Esophagus (tissue), 2 donors: ENCODE results near the gene CCDC141. TPM values are rescaled to one million over a fixed set of nuclear protein-coding genes. Genes with fewer than 3 reads are reported as not detected.

Experiments used
- H3K27ac ChIP-seq, 2 donors: one replicate each; pipeline ENCODE4 v1.5.1; 2013; ENCODE audit warnings: low read depth in 2 of 2, mild to moderate bottlenecking in 2 of 2, inconsistent platforms in 1 of 2, low read length in 1 of 2, moderate library complexity in 1 of 2
- H3K27me3 ChIP-seq, 2 donors: one replicate each; pipeline ENCODE4 v1.6.1; 2013; ENCODE audit warnings: low read length in 2 of 2, control low read depth in 1 of 2, mild to moderate bottlenecking in 1 of 2; ENCODE audit not compliant: insufficient read depth in 2 of 2, control insufficient read depth in 1 of 2
- H3K36me3 ChIP-seq, 2 donors: one replicate each; pipeline ENCODE4 v1.6.1; 2013; ENCODE audit warnings: low read length in 1 of 2; ENCODE audit not compliant: control insufficient read depth in 2 of 2, insufficient read depth in 2 of 2
- H3K4me1 ChIP-seq, 2 donors: one replicate each; pipeline ENCODE4 v1.6.1; 2013; ENCODE audit warnings: low read length in 1 of 2; ENCODE audit not compliant: control insufficient read depth in 2 of 2, insufficient read depth in 2 of 2
- H3K4me3 ChIP-seq, 2 donors: one replicate each; pipeline ENCODE4 v1.5.1; 2013; ENCODE audit warnings: low read length in 2 of 2, mild to moderate bottlenecking in 2 of 2, low read depth in 1 of 2, moderate library complexity in 1 of 2
- H3K9me3 ChIP-seq, 2 donors: one replicate each; pipeline ENCODE4 v1.6.1; 2013; ENCODE audit warnings: mild to moderate bottlenecking in 2 of 2, low read depth in 1 of 2, low read length in 1 of 2, moderate library complexity in 1 of 2; ENCODE audit not compliant: control insufficient read depth in 2 of 2, insufficient read depth in 1 of 2
- WGBS, 2 donors: extraction: QIAGEN DNeasy Blood & Tissue Kit; methylation state at CpG; one replicate each; pipeline ENCODE4 v1.1.7; 2013; 5-methylcytosine and 5-hydroxymethylcytosine counted together
- polyA plus RNA-seq, 2 donors: library from polyadenylated mRNA; stranded (reverse); fragments of 200-250 nt; gene quantifications; one replicate each; pipeline ENCODE4 v1.2.3, GENCODE V29; 2013
- donor health status: healthy with polysubstance abuse.
- donor health status: Bipolar disorder and iron deficiency.

Gene CCDC141
- polyA plus RNA-seq, 2 donors: 0.01 to 0.06 TPM

DNA sequence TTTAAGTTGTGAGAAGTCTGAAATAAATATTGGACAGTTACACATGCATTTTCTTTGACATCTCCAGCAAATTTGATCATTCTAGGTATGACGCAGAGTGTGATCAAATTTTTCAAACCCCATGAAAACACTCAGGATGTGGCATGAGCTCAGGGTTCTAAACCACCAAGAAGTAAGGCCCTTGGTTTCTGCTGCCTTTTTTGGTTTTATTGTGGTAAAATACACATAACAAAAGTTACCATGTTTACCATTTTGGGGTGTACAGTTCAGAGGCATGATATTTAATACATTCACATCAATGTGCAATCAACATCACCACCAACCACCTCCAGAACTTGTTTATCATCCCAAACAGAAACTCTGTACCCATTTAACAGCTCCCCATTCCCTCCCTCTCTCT is 178.4 kb downstream of the CCDC141 start:
- Histone ChIP-seq H3K4me1 (no peaks in the 10 kb centered on the region), H3K4me3 (no peak overlapping the region), H3K27me3 (no peaks in the 10 kb centered on the region), H3K9me3 (no peaks in the 10 kb centered on the region), H3K36me3 (no peaks in the 10 kb centered on the region), H3K27ac (no peak overlapping the region)
- 82 to 86% methylated on average over 1 of the region's 1 CpG for WGBS, 2 donors

DNA sequence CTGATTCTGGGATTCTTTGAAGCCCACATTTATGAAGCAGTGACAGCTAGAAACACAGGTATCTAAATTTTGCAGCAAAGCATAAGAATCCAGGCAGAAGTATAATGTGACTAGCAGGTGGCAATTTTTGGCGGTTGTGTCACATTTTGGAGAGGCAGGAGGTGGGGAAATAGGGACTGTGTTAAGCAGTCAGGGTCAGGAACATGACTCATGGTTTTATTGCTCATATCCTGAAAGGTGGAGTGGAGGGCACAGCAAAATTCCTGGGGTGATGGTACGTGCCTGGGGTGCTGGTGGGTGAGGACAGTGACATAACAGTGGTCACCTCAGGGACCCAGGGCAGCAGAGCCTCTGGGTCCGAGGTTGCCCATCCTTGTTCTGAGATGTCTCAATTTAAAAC is 179.2 kb downstream of the CCDC141 start:
- Histone ChIP-seq H3K36me3 (no peaks in the 10 kb centered on the region), H3K9me3 (no peaks in the 10 kb centered on the region), H3K4me3 (no peak overlapping the region), H3K27ac (no peak overlapping the region), H3K27me3 (no peaks in the 10 kb centered on the region), H3K4me1 (no peaks in the 10 kb centered on the region)
- WGBS, 2 donors: 65 to 69% methylated on average over 3 of the region's 3 CpGs

DNA sequence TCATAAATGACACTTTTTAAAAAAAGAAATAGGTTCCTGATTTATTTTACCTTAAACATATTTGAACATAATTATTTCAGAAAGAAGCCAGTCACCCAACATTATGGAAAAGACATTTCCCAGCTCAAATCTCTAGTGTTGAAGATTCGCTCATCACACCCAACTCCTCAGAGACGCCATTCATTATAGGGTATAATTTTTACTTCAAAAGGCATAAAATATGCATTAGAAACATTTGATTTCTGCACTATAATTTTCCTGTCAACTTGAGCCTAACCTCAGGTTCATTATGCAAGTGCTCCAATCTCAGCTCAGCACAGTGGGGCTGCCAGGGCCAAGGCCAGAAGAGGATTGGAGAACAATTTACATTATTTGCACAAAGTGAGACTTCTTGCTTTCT is 183.9 kb downstream of the CCDC141 start:
- 92 to 97% methylated on average over 2 of the region's 2 CpGs for WGBS, 2 donors

GRCh38 chr2:178865146-178865936 is 184.6 kb downstream of the CCDC141 start:
- Histone ChIP-seq H3K4me3 (no peak overlapping the region), H3K4me1 (no peaks in the 10 kb centered on the region), H3K27ac (no peak overlapping the region), H3K9me3 (no peaks in the 10 kb centered on the region), H3K36me3 (no peaks in the 10 kb centered on the region), H3K27me3 (no peaks in the 10 kb centered on the region)
- 42 to 53% methylated on average over 7 of the region's 7 CpGs for WGBS, 2 donors

More for the DNA sequence above, 183.9 kb downstream of the CCDC141 start:
- Histone ChIP-seq H3K4me3 (no peak overlapping the region), H3K27ac (no peak overlapping the region), H3K9me3 (no peaks in the 10 kb centered on the region), H3K27me3 (no peaks in the 10 kb centered on the region), H3K36me3 (no peaks in the 10 kb centered on the region), H3K4me1 (no peaks in the 10 kb centered on the region)

DNA sequence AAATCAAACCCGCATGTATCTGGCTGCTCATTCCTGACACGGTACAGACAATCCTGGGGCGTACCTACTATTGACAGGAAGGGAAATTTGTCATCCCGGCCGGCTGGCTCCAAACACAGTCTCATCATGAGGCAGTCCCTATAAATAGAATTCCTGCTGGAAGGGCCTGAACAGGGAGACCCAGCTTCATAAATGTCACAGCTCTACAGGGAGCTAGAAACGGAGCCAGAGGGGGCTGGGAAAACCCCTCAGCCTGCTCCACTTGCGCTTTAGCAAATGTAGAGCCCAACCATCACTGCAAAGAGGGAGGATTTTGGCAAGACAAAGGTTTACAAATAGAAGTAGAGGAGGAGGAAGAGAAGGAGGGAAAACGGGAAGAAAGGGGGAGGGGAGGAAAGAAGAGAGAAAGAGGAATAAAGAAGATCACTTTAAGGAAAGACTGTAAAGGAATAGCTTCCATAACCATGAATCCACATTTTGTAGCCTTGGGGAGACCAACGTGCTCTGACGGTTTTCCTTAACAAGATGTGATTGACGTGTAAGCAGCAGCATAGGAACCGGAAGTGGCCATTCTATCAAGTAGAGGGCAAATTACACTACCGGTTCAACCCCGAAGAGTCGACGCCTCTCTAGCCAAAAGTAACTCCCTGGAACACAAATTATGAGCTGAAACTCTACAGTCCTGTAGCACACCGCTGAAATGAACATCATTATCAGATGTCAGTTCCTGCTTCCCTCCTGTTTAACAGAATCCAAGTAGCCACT is 185.9 kb downstream of the CCDC141 start:
- H3K4me1 ChIP-seq: no peaks in the 10 kb centered on the region
- no peaks in the 10 kb centered on the region for H3K9me3 ChIP-seq
- H3K36me3 ChIP-seq: no peaks in the 10 kb centered on the region
- H3K27me3 ChIP-seq: no peaks in the 10 kb centered on the region
- 61 to 64% methylated on average over 17 of the region's 17 CpGs for WGBS, 2 donors
- H3K4me3 ChIP-seq: no peak overlapping the region
- H3K27ac ChIP-seq: peak overlapping the region in 1 of 2 donors; percentile 29

- no peak overlapping the region for H3K4me3 ChIP-seq
- peak overlapping the region in 1 of 2 donors; percentile 48 for H3K27ac ChIP-seq
- WGBS, 2 donors: 61 to 64% methylated on average over 5 of the region's 5 CpGs
Measured at GRCh38 chr2:178863130-178863855, 186.6 kb downstream of the CCDC141 start.

DNA sequence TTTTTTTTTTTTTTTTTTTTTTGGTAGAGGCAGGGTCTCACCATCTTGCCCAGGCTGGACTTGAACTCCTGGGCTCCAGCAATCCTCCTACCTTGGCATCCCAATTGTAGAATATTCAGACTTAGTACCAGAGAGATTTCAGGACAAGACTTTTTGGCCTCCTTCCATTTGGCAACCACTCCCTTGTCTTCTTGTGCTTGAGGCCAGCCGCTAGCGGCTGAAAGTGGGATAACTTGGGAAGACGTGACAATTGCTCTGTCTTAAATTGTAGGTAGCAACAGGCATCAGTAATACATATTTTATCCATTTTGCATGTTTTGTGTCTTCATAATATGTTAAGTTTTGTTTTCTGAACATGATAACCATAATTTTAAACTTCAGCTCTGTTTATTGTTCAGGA is 189.4 kb downstream of the CCDC141 start:
- Histone ChIP-seq H3K27me3 (no peaks in the 10 kb centered on the region), H3K4me3 (no peak overlapping the region), H3K4me1 (no peaks in the 10 kb centered on the region), H3K27ac (no peak overlapping the region), H3K9me3 (no peaks in the 10 kb centered on the region), H3K36me3 (no peaks in the 10 kb centered on the region)
- WGBS, 2 donors: 45 to 50% methylated on average over 3 of the region's 3 CpGs

More at GRCh38 chr2:178863130-178863855, 186.6 kb downstream of the CCDC141 start:
- H3K36me3 ChIP-seq: no peaks in the 10 kb centered on the region
- H3K9me3 ChIP-seq: no peaks in the 10 kb centered on the region
- H3K27me3 ChIP-seq: no peaks in the 10 kb centered on the region
- no peaks in the 10 kb centered on the region for H3K4me1 ChIP-seq

DNA sequence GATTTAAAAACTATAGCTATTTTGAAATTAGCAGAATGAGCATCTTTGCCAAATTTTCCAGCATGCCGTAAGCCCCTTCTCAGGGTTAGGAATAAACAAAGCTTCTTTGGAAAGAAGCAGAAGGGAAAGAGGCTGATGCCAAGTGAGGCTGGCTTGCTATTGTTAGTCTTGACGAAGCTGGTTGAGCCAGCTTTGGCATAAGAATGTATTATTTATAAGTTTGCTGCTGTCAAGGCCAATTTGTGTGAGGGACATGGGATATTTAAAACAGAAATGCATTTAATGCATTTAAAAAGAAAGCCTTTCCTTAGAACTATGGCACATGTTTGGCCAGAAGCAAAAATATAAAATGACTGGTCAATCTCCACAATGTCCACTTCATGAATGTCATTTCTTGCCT is 190.2 kb downstream of the CCDC141 start:
- H3K4me3 ChIP-seq: no peak overlapping the region
- H3K27me3 ChIP-seq: no peaks in the 10 kb centered on the region
- H3K9me3 ChIP-seq: no peaks in the 10 kb centered on the region
- 20 to 25% methylated on average over 2 of the region's 2 CpGs for WGBS, 2 donors
- no peaks in the 10 kb centered on the region for H3K36me3 ChIP-seq
- H3K4me1 ChIP-seq: no peaks in the 10 kb centered on the region
- H3K27ac ChIP-seq: no peak overlapping the region

GRCh38 chr2:178858896-178859625 is 190.9 kb downstream of the CCDC141 start:
- no peak overlapping the region for H3K27ac ChIP-seq
- H3K9me3 ChIP-seq: no peaks in the 10 kb centered on the region
- no peaks in the 10 kb centered on the region for H3K27me3 ChIP-seq
- WGBS, 2 donors: 45 to 56% methylated on average over 4 of the region's 4 CpGs
- H3K4me3 ChIP-seq: no peak overlapping the region
- no peaks in the 10 kb centered on the region for H3K4me1 ChIP-seq
- H3K36me3 ChIP-seq: no peaks in the 10 kb centered on the region
